Testis (tissue), 5 donors: ENCODE results near the gene ATP5MC2. TPM values are rescaled to one million over a fixed set of nuclear protein-coding genes. Genes with fewer than 3 reads are reported as not detected.
"Not testable (repeated sequence)": the region's sequence is repeated elsewhere in the genome, so short reads cannot be mapped to it uniquely, and the experiment has no call there.

Experiments used
- DNase-seq: peaks from one replicate; pipeline ENCODE4 v3.0.0-alpha.2; 2019
- H3K27ac ChIP-seq, 2 donors: fragments of 200-600 bp; sonication (generic); one replicate each; pipeline ENCODE4 v1.5.1; 2019
- H3K27me3 ChIP-seq: fragments of 200-600 bp; sonication (generic); one replicate; pipeline ENCODE4 v1.5.1; 2019
- H3K36me3 ChIP-seq: fragments of 200-600 bp; sonication (generic); one replicate; pipeline ENCODE4 v1.5.1; 2017; ENCODE audit warnings: low read depth; ENCODE audit errors: missing control alignments
- H3K4me1 ChIP-seq: fragments of 200-600 bp; sonication (generic); one replicate; pipeline ENCODE4 v1.5.1; 2019
- H3K4me3 ChIP-seq, 2 donors: fragments of 200-600 bp; sonication (generic); one replicate each; pipeline ENCODE4 v1.5.1; 2017 to 2019
- H3K9me3 ChIP-seq: fragments of 200-600 bp; sonication (generic); one replicate; pipeline ENCODE4 v1.5.1; 2017
- CTCF ChIP-seq, 3 experiments: fragments of 450-650 bp in 2 of 3; fragments of 200-600 bp in 1 of 3; sonication (generic) in 1 of 3; IDR thresholded peaks; one replicate each; pipeline ENCODE4 v1.5.1; 2016 to 2019; ENCODE audit warnings: antibody characterized with exemption in 3 of 3, mild to moderate bottlenecking in 2 of 3, moderate library complexity in 1 of 3
- POLR2A ChIP-seq: fragments of 450-650 bp; IDR thresholded peaks from one replicate; pipeline ENCODE4 v1.6.1; 2017; ENCODE audit warnings: antibody characterized with exemption, mild to moderate bottlenecking, moderate library complexity
- WGBS, 2 donors: methylation state at CpG; one replicate each; pipeline ENCODE4 v1.1.5; 2018; 5-methylcytosine and 5-hydroxymethylcytosine counted together
- intact Hi-C: fragments of 100-400 bp; cut with DNase I; formaldehyde crosslinking; loops from one replicate; pipeline ENCODE4 v1.15.1; 2023; ENCODE audit warnings: low total_unique reads
- long read RNA-seq, 2 donors: transcript quantifications; one replicate each; lab custom pipeline, GENCODE V29; 2026
- polyA plus RNA-seq: library from polyadenylated mRNA; stranded (reverse); fragments of 350-450 nt; fragmentation: Illumina TruSeq; extraction: RNeasy Lipid Tissue Mini Kit (QIAGEN cat#74804); gene quantifications from one replicate; pipeline ENCODE4 v1.2.3, GENCODE V29; 2014; ENCODE audit warnings: low read depth, low replicate concordance; ENCODE audit not compliant: insufficient read depth
- total RNA-seq, 2 donors: library from RNA; depleted of rRNA; stranded (reverse); fragments of >200 nt; gene quantifications; one replicate each; pipeline ENCODE4 v1.2.3, GENCODE V29; 2016

ATP5MC2 gene
- 100 to 1,000 TPM; 201 to 304 TPM for total RNA-seq
- polyA plus RNA-seq, result 316 TPM
- long read RNA-seq, donor 1, transcript ATP5MC2-203 (4 exons, 1,976 nt), result minor isoform, 104 of 720 reads
- long read RNA-seq, donor 1, transcript ATP5MC2-201 (5 exons, 1,792 nt), result minor isoform, 5 of 720 reads
- long read RNA-seq, donor 1, transcript ATP5MC2-202 (5 exons, 878 nt), result major isoform, 342 of 720 reads
- long read RNA-seq, donor 1, partial matches to known transcripts, result 259 of 720 reads
- long read RNA-seq, donor 1, other reads (novel, unspliced or antisense), result 9 of 720 reads
- long read RNA-seq, donor 2, transcript ATP5MC2-203 (4 exons, 1,976 nt), result minor isoform, 54 of 520 reads
- long read RNA-seq, donor 2, transcript ATP5MC2-202 (5 exons, 878 nt), result major isoform, 198 of 520 reads
- long read RNA-seq, donor 2, partial matches to known transcripts, result 257 of 520 reads
- long read RNA-seq, donor 2, other reads (novel, unspliced or antisense), result 9 of 520 reads

GRCh38 chr12:53675701-53676607 lies at the start of gene ATP5MC2:
ATP5MC2 (minus strand) TSS chr12:53676083; CDS start chr12:53672614, 3,469 bp downstream.
- no peaks in the 10 kb centered on the region for H3K9me3 ChIP-seq
- peaks cover 23% of the 10 kb centered on the region for H3K4me1 ChIP-seq
- WGBS, 2 donors, result 0% methylated on average over 51 to 60 of the region's 61 CpGs
- intact Hi-C loops, result loop anchor here (10.0 kb wide), 1 partner anchor 131 kb away; no protein-coding TSS in a partner anchor
- no peaks in the 10 kb centered on the region for H3K36me3 ChIP-seq
- H3K27me3 ChIP-seq, result no peaks in the 10 kb centered on the region
- H3K4me3 ChIP-seq, result peak within 1 kb of the TSS; percentile 61 to 87
- TF ChIP-seq POLR2A (peak; percentile 56), CTCF (IDR thresholded peaks at IDR 0.05) (peak; percentile 98 to 100 (median 100))
- peak within 1 kb of the TSS; percentile 97 to 99 for H3K27ac ChIP-seq
- DNase-seq, result peak; percentile 99

GRCh38 chr12:53722450-53723041 lies 46.7 kb upstream of the ATP5MC2 start:
- Histone ChIP-seq H3K4me3 (no peak overlapping the region), H3K27me3 (no peaks in the 10 kb centered on the region), H3K36me3 (no peaks in the 10 kb centered on the region), H3K27ac (no peak overlapping the region), H3K4me1 (peaks cover 14% of the 10 kb centered on the region), H3K9me3 (no peaks in the 10 kb centered on the region)
- intact Hi-C loops, result no loop called here
- WGBS, 2 donors, result 92 to 93% methylated on average over 3 of the region's 3 CpGs
- DNase-seq, result no peak
- TF ChIP-seq CTCF (IDR thresholded peaks at IDR 0.05), result no peak
- no peak for TF ChIP-seq POLR2A

- Histone ChIP-seq H3K9me3 (no peaks in the 10 kb centered on the region), H3K36me3 (no peaks in the 10 kb centered on the region), H3K27ac (no peak overlapping the region), H3K4me1 (peaks cover 5% of the 10 kb centered on the region), H3K27me3 (no peaks in the 10 kb centered on the region), H3K4me3 (no peak overlapping the region)
- DNase-seq, result no peak
- TF ChIP-seq POLR2A (no peak), CTCF (IDR thresholded peaks at IDR 0.05) (no peak)
- intact Hi-C loops, result no loop called here
- WGBS, 2 donors, result 73 to 84% methylated on average over 1 of the region's 1 CpG
Observed at GRCh38 chr12:53720946-53721345, 45.1 kb upstream of the ATP5MC2 start.

GRCh38 chr12:53719649-53720048 lies 43.8 kb upstream of the ATP5MC2 start:
- no peak overlapping the region for H3K4me3 ChIP-seq
- TF ChIP-seq POLR2A (no peak), CTCF (IDR thresholded peaks at IDR 0.05) (no peak)
- DNase-seq, result no peak
- no peaks in the 10 kb centered on the region for H3K36me3 ChIP-seq
- intact Hi-C loops, result no loop called here
- H3K27ac ChIP-seq, result no peak overlapping the region
- no peaks in the 10 kb centered on the region for H3K27me3 ChIP-seq
- H3K9me3 ChIP-seq, result no peaks in the 10 kb centered on the region
- WGBS, 2 donors, result 74 to 77% methylated on average over 2 of the region's 2 CpGs
- H3K4me1 ChIP-seq, result no peaks in the 10 kb centered on the region

- H3K4me1 ChIP-seq, H3K27me3 ChIP-seq, H3K9me3 ChIP-seq, DNase-seq, H3K36me3 ChIP-seq, intact Hi-C loops, H3K4me3 ChIP-seq, H3K27ac ChIP-seq: not testable (repeated sequence)
- WGBS, 2 donors, result 79 to 91% methylated on average over 6 of the region's 6 CpGs
Observed at GRCh38 chr12:53718567-53718966, 42.7 kb upstream of the ATP5MC2 start.
